Activated T-helper 1 cell treated with anti-CD3 and anti-CD28 coated beads, Interleukin-12 subunit alpha, Interleukin-12 subunit beta, Interleukin-2, Interleukin-4 antibody, amounts not matched to agents 30 ng/mL and 10 ng/mL and 1 ng/mL, durations not matched to agents 14 hours and 24 hours and 36 hours (primary cell): ENCODE results near the gene HEXD. TPM values are rescaled to one million over a fixed set of nuclear protein-coding genes. Genes with fewer than 3 reads are reported as not detected.

Source experiments
- DNase-seq: peaks from one replicate; pipeline ENCODE4 v3.0.0; 2021; ENCODE audit warnings: low spot score
- H3K27ac Mint-ChIP-seq: one replicate; pipeline ENCODE4 v1.8.0; 2021; ENCODE audit warnings: mild to moderate bottlenecking, mixed read lengths
- H3K27me3 Mint-ChIP-seq: one replicate; pipeline ENCODE4 v1.8.0; 2022; ENCODE audit warnings: mild to moderate bottlenecking, moderate library complexity, mixed read lengths; ENCODE audit not compliant: insufficient read depth
- H3K36me3 Mint-ChIP-seq: one replicate; pipeline ENCODE4 v1.8.0; 2021; ENCODE audit warnings: low read depth, mixed read lengths
- H3K4me1 Mint-ChIP-seq: one replicate; pipeline ENCODE4 v1.8.0; 2021; ENCODE audit warnings: low read depth, mixed read lengths
- H3K4me3 Mint-ChIP-seq: one replicate; pipeline ENCODE4 v1.8.0; 2021; ENCODE audit warnings: mild to moderate bottlenecking, moderate library complexity, mixed read lengths
- H3K9me3 Mint-ChIP-seq: one replicate; pipeline ENCODE4 v1.8.0; 2021; ENCODE audit warnings: mixed read lengths
- intact Hi-C: fragments of 100-400 bp; cut with micrococcal nuclease; formaldehyde crosslinking; loops from one replicate; pipeline ENCODE4 v1.15.1; 2024
- total RNA-seq: library from RNA; stranded (reverse); gene quantifications from 2 replicates; pipeline ENCODE4 v1.2.3, GENCODE V29; 2022

HEXD gene
- total RNA-seq, 1 donor from 2014 or later, result 30.5 TPM

- no peak overlapping the region for H3K27ac Mint-ChIP-seq
- no peaks in the 10 kb centered on the region for H3K36me3 Mint-ChIP-seq
- H3K27me3 Mint-ChIP-seq, result no peaks in the 10 kb centered on the region
Observed at GRCh38 chr17:82385559-82386254, 32.4 kb upstream of the HEXD start.

GRCh38 chr17:82386255-82386831 is 31.8 kb upstream of the HEXD start:
- H3K4me1 Mint-ChIP-seq, result peaks cover 4% of the 10 kb centered on the region
- H3K4me3 Mint-ChIP-seq, result no peak overlapping the region
- H3K27ac Mint-ChIP-seq, result no peak overlapping the region
- intact Hi-C loops, result no loop called here
- H3K9me3 Mint-ChIP-seq, result no peaks in the 10 kb centered on the region
- no peaks in the 10 kb centered on the region for H3K36me3 Mint-ChIP-seq
- no peaks in the 10 kb centered on the region for H3K27me3 Mint-ChIP-seq
- no peak for DNase-seq

More at GRCh38 chr17:82385559-82386254, 32.4 kb upstream of the HEXD start:
- Mint-ChIP-seq H3K9me3 (no peaks in the 10 kb centered on the region), H3K4me3 (no peak overlapping the region), H3K4me1 (peaks cover 4% of the 10 kb centered on the region)
- DNase-seq, result no peak
- intact Hi-C loops, result no loop called here

GRCh38 chr17:82386881-82387704 is 31.1 kb upstream of the HEXD start:
- no peak overlapping the region for H3K4me3 Mint-ChIP-seq
- intact Hi-C loops, result loop anchor here (1.0 kb wide), 1 partner anchor 35 kb away; no protein-coding TSS in a partner anchor
- no peaks in the 10 kb centered on the region for H3K27me3 Mint-ChIP-seq
- no peak overlapping the region for H3K27ac Mint-ChIP-seq
- no peaks in the 10 kb centered on the region for H3K36me3 Mint-ChIP-seq
- no peak for DNase-seq
- no peaks in the 10 kb centered on the region for H3K9me3 Mint-ChIP-seq
- H3K4me1 Mint-ChIP-seq, result peaks cover 4% of the 10 kb centered on the region

- Mint-ChIP-seq H3K4me3 (no peak overlapping the region), H3K9me3 (no peaks in the 10 kb centered on the region), H3K27me3 (no peaks in the 10 kb centered on the region), H3K4me1 (peaks cover 4% of the 10 kb centered on the region), H3K27ac (no peak overlapping the region), H3K36me3 (no peaks in the 10 kb centered on the region)
- no peak for DNase-seq
- intact Hi-C loops, result loop anchor here (1.0 kb wide), 1 partner anchor 35 kb away; no protein-coding TSS in a partner anchor
Observed at GRCh38 chr17:82387705-82388106, 30.4 kb upstream of the HEXD start.

GRCh38 chr17:82388223-82388921 is 29.8 kb upstream of the HEXD start:
- DNase-seq, result no peak
- Mint-ChIP-seq H3K27me3 (no peaks in the 10 kb centered on the region), H3K4me1 (peaks cover 4% of the 10 kb centered on the region), H3K9me3 (no peaks in the 10 kb centered on the region), H3K27ac (no peak overlapping the region), H3K36me3 (no peaks in the 10 kb centered on the region), H3K4me3 (no peak overlapping the region)
- intact Hi-C loops, result no loop called here

GRCh38 chr17:82388922-82389283 is 29.2 kb upstream of the HEXD start:
- Mint-ChIP-seq H3K27me3 (no peaks in the 10 kb centered on the region), H3K4me3 (no peak overlapping the region), H3K4me1 (peaks cover 4% of the 10 kb centered on the region), H3K36me3 (no peaks in the 10 kb centered on the region), H3K9me3 (no peaks in the 10 kb centered on the region), H3K27ac (no peak overlapping the region)
- intact Hi-C loops, result no loop called here
- no peak for DNase-seq

- H3K4me3 Mint-ChIP-seq, result no peak overlapping the region
- DNase-seq, result no peak
- H3K9me3 Mint-ChIP-seq, result no peaks in the 10 kb centered on the region
- no peaks in the 10 kb centered on the region for H3K27me3 Mint-ChIP-seq
- intact Hi-C loops, result no loop called here
- no peaks in the 10 kb centered on the region for H3K36me3 Mint-ChIP-seq
- H3K27ac Mint-ChIP-seq, result no peak overlapping the region
- peaks cover 4% of the 10 kb centered on the region for H3K4me1 Mint-ChIP-seq
Observed at GRCh38 chr17:82389379-82389778, 28.8 kb upstream of the HEXD start.

GRCh38 chr17:82390015-82390859 is 27.9 kb upstream of the HEXD start:
- H3K4me1 Mint-ChIP-seq, result peaks cover 4% of the 10 kb centered on the region
- H3K27me3 Mint-ChIP-seq, result no peaks in the 10 kb centered on the region
- DNase-seq, result no peak
- no peaks in the 10 kb centered on the region for H3K36me3 Mint-ChIP-seq
- H3K9me3 Mint-ChIP-seq, result no peaks in the 10 kb centered on the region
- H3K27ac Mint-ChIP-seq, result no peak overlapping the region
- H3K4me3 Mint-ChIP-seq, result no peak overlapping the region
- intact Hi-C loops, result no loop called here

- Mint-ChIP-seq H3K4me3 (no peak overlapping the region), H3K27me3 (no peaks in the 10 kb centered on the region), H3K36me3 (no peaks in the 10 kb centered on the region), H3K4me1 (peaks cover 4% of the 10 kb centered on the region), H3K9me3 (no peaks in the 10 kb centered on the region), H3K27ac (no peak overlapping the region)
- intact Hi-C loops, result no loop called here
- DNase-seq, result no peak
Observed at GRCh38 chr17:82390860-82391435, 27.2 kb upstream of the HEXD start.

GRCh38 chr17:82391496-82392066 is 26.6 kb upstream of the HEXD start:
- no peak for DNase-seq
- H3K4me1 Mint-ChIP-seq, result peaks cover 4% of the 10 kb centered on the region
- no peak overlapping the region for H3K4me3 Mint-ChIP-seq
- no peaks in the 10 kb centered on the region for H3K36me3 Mint-ChIP-seq
- intact Hi-C loops, result no loop called here
- no peaks in the 10 kb centered on the region for H3K27me3 Mint-ChIP-seq
- no peak overlapping the region for H3K27ac Mint-ChIP-seq
- no peaks in the 10 kb centered on the region for H3K9me3 Mint-ChIP-seq

GRCh38 chr17:82392209-82392920 is 25.8 kb upstream of the HEXD start:
- no peak for DNase-seq
- Mint-ChIP-seq H3K4me3 (no peak overlapping the region), H3K27me3 (no peaks in the 10 kb centered on the region), H3K9me3 (no peaks in the 10 kb centered on the region), H3K36me3 (no peaks in the 10 kb centered on the region), H3K27ac (no peak overlapping the region), H3K4me1 (peaks cover 3% of the 10 kb centered on the region)
- intact Hi-C loops, result no loop called here
